Stimulated activated CD8-positive, alpha-beta memory T cell treated with anti-CD3 and anti-CD28 coated beads, Interleukin-4, amount 100 ng/mL, for 24 hours (primary cell): ENCODE data around the gene KRTCAP2.
A peak's percentile ranks its signal among the peaks of the same experiment; 100 is the strongest.
"Not testable (repeated sequence)": the region's sequence is repeated elsewhere in the genome, so short reads cannot be mapped to it uniquely, and the experiment has no call there.

Experiments
- DNase-seq: peaks from one replicate; pipeline ENCODE4 v3.0.0-alpha.2; 2020; ENCODE audit warnings: low read depth

The KRTCAP2 gene

DNA sequence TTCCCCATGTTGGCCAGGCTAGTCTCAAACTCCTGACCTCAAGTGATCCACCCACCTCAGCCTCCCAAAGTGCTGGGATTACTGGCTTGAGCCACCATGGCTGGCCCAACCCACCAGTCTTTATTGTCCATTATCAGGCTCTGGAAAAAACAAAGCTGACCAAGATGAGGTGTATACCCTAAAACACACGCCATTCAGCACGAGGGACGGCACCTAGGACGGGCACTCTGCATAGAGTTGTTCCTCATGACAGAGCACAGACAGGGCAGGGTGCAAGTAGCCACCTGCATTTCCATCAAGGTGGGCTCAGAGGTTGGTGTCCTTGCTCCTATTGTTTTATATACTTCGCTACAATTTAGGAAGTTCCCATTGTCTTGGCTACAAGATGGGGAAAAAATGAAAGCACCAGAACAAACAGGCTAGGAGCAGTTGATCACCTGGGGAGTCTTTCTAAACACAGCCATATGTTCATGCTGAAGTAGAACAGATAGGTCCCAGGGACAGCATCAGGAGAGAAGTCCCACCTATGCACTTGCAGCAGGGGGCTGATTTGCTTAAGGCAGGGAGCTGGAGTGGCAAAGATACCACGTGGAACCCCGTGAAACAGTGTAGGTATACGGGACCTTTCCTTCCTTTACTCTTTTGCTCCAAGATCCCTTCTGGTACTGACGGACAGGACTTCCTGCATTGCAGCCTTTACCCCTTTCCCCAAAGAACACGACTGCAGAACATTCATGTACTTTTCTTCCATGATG lies 4.5 kb downstream of the KRTCAP2 start:
- no peak for DNase-seq

DNA sequence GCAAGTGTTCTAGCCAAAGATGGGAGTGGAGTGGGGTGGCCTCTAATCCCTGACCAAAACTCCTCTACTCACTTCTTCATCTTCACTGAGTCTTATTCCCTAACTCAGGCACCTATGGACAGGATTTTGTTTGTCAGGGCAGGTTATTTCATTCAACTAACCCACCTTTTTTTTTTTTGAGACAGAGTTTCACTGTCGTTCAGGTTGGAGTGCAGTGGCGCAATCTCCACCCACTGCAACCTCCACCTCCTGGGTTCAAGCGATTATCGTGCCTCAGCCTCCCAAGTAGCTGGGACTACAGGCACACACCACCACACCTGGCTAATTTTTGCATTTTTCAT lies 5.0 kb downstream of the KRTCAP2 start:
- not testable (repeated sequence) for DNase-seq

DNA sequence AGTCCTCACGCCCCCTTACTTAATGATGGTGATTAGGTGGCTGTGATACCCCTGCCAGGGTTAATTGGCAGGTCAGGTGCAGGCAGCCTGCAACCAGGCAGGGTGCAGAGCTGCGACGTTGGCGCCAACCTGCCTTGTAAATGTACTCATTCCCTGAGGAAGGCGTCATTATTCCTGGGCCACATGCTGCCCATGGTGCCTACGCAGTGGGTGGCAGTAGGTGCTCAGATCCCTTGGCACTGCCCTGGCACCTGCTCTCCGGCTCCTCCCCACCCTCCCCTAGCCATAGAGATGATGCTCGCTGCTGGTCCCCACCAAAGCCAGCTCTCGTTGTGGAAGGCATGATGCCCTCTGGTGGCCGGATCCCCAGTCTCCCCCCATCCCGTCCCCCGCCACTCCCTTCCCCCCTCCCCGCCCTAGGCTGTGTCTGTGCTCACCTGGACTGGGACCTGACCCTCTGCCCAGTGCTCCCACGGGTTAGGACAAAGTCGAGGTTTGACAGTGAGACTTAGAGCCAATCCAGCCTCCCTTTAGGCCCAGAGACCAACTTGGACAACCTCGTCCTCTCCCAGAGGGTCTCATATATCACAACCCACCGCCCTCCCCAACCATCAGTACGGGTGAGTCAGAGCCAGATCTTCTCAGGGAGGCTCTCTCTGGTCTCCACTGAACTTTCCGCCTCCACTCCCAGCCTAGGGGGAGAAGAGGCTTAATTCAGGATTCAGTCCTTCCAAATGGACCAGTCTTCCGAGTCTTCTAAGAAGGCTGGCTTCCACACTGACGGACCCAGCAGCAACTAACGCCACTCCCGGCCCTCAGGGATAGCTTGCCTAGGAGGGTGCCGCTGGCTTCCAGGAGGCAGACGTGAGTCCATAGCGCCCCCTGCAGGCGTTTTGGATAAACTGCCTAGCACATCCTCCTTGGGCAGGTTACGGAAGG lies 5.7 kb downstream of the KRTCAP2 start:
- DNase-seq, result peak; percentile 75

DNA sequence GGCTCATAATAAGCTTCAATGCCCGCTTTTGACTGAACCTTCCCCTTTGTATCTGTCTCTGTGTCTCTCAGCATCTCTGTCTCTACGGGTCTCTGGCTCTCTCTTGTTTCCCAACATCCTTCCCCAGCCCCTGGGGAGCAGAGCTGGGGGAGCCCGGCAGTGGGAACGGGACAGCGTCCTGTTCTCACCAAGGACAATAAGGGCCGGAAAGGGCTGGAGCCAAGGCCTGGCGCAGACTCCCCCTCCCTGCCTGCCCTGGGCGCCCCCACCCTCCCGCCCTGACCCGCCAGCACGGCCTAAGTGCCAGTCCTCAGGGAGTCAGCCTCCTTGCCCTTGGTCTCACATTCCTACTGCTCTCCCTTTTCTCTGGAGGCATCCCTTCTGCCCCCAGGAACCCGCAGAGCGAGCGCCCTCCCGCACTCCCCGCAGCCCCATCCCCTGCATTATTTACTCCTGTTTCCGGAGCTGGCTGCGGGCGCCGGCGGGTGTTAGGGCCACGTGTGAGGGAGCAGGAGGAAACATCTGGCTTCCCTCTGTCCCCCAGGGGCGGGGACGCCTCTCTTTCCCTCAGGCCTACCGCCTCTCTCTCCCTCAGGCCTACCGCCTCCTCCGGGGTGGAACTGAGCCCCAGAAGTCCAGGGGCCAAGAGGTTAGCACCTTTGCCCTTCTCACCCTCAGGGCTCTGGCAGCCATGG lies 6.5 kb downstream of the KRTCAP2 start:
- DNase-seq, result no peak

DNA sequence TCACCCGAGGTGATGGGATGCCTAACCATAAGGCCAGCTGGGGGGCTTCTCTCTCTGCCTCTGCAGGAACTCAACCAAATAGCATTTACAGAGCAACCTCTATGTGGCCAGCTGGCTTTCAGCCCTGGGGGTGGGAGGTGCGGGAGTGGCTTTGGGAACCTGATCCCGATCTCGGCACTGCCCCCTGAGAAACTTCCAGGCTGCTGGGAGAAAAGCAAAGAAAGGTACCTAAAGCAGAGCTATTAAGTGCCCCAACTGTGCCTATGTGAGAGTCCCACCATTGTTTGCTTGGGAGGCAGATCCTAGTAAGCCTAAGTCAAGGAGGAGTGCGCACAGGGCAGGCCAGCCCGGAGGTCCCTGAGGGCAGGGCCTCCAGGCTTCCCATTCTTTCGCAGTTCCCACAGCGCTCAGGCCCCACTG lies 7.0 kb downstream of the KRTCAP2 start:
- no peak for DNase-seq

DNA sequence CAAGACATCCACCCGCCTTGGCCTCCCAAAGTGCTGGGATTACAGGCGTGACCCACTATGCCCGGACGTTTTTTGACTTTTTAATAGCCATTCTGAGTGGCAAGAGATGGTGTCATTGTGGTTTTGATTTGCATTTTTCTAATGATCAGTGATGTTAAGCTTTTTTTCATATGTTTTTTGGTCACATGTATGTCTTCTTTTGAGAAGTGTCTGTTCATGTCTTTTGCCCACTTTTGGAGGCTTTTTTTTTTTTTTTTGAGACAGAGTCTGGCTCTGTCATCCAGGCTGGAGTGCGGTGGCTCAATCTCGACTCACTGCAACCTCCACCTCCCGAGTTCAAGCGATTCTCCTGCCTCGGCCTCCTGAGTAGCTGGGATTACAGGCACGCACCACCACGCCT lies 8.5 kb downstream of the KRTCAP2 start:
- not testable (repeated sequence) for DNase-seq

DNA sequence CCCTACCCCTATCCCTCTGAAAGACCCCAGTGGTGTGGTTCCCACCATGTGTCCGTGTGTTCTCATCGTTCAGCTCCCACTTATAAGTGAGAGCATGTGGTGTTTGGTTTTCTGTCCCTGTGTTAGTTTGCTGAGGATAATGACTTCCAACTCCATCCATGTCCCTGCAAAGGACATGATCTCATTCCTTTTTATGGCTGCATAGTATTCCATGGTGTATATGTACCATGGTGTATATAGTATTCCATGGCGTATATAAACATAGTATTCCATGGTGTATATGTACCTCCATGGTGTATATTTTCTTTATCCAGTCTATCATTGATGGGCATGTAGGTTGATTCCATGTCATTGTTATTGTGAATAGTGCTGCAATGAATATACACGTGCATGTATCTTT lies 9.3 kb downstream of the KRTCAP2 start:
- not testable (repeated sequence) for DNase-seq

DNA sequence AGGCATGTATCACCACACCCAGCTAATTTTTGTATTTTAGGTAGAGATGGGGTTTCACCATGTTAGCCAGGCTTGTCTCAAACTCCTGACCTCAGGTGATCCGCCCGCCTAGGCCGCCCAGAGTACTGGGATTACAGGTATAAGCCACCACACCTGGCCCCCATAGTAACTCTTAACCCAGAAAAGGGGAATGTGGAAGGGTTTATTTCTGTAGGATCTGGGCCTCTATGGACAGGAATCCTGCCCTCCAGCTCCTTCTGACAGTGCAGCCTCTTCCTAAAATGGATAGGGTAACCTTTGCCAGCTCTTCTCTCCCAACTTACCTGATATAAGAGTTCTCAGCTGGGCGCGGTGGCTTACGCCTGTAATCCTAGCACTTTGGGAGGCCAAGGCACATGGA lies 10.5 kb downstream of the KRTCAP2 start:
- not testable (repeated sequence) for DNase-seq

DNA sequence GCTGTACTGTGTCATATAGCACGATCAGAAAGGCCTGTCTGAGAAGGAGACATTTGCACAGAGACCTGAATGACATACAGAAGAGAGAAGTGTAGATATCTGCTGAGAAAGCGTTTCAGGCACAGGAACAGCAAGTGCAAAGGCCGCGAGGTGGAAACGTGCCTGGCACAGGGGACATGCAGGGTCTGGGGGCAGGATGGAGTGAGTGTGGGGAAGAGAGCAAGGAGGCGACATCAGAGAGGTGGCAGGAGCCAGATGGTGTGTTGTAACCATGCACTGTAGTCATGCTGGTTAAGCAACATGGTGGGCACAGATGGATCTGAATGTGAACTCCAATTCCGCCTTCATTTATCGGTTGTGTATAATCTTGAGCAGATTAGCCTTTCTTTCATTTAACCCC lies 13.0 kb downstream of the KRTCAP2 start:
- no peak for DNase-seq

DNA sequence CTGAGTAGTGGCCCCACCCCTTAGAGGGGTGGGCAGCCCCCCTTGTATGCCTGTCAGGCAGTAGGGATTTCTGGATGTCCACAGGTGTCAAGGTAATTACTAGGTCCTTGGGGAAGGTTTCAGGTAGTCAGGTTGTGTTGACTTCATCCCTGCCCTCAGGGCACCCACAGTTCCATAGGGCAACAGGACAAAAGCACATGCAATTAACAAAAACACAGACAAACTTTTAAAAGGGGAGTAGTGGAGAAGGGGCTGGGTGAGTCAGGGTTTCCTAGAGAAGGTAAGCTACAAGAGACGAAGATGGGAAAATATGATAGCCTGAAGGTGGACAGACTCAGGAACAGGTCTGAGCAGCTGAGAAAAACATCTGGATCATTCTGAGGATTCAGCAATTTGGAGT lies 14.1 kb downstream of the KRTCAP2 start:
- DNase-seq, result no peak

DNA sequence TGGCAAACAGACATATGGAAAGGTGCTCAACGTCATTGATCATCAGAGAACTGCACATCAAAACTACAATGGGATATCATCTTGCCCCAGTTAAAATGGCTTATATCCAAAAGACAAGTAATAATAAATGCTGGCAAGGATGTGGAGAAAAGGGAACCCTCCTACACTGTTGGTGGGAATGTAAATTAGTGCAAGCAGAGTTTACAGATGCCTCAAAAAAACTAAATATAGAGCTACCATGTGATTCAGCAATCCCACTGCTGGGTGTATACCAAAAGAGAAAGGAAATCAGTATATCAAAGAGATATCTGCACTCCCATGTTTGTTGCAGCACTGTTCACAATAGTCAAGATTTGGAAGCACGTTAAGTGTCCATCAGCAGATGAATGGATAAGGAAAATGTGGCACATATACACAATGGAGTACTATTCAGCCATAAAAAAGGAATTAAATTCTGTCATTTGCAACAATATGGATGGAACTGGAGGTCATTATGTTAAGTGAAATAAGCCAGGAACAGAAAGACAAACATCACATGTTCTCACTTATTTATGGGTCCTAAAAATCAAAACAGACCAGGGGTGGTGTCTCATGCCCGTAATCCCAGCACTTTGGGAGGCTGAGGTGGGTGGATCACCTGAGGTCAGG lies 17.0 kb downstream of the KRTCAP2 start:
- not testable (repeated sequence) for DNase-seq

DNA sequence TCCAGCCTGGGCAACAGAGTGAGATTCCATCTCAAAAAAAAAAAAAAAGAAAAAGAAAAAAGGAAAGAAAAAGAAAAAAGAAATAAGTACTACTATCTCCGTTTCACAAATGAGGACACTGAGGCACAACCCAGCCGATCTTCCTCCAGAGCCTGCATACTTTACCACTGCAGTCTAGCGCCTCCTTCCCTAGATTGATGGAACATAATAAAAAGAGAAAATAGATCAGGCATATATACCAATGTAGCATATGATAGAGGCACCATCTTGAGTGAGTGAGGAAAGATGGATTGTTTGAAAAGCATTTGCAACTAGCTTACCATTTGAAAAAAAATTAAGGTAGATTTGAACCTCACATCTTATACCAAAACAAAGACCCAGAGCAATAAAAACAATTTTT lies 27.6 kb downstream of the KRTCAP2 start:
- DNase-seq, result no peak

DNA sequence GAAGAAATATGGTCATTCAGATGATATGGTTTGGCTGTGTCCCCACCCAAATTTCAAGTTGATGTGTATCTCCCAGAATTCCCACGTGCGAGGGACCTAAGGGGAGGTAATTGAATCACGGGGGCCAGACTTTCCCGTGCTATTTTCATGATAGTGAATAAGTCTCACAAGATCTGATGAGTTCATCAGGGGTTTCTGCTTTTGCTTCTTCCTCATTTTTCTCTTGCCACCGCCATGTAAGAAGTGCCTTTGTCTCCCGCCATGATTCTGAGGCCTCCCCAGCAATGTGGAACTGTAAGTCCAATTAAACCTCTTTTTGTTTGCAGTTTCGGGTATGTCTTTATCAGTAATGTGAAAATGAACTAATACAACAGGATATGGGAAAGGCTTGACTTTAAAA lies 31.4 kb downstream of the KRTCAP2 start:
- DNase-seq, result no peak

DNA sequence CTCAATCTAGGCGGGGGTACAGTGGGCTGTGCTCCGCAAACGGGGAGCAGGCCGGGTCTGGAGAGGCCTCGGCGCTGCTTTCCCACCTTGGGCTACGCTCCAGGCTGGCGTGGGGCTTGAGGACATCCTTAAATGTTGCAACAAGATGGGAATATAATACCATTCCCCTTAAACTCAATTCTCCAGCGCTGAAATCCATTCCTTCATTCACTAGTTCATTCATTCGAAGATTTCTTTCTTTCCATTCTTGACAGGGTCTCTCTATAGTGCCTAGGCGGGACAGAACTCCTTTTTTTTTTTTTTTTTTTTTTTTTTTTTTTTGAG lies 32.5 kb downstream of the KRTCAP2 start:
- DNase-seq, result no peak

DNA sequence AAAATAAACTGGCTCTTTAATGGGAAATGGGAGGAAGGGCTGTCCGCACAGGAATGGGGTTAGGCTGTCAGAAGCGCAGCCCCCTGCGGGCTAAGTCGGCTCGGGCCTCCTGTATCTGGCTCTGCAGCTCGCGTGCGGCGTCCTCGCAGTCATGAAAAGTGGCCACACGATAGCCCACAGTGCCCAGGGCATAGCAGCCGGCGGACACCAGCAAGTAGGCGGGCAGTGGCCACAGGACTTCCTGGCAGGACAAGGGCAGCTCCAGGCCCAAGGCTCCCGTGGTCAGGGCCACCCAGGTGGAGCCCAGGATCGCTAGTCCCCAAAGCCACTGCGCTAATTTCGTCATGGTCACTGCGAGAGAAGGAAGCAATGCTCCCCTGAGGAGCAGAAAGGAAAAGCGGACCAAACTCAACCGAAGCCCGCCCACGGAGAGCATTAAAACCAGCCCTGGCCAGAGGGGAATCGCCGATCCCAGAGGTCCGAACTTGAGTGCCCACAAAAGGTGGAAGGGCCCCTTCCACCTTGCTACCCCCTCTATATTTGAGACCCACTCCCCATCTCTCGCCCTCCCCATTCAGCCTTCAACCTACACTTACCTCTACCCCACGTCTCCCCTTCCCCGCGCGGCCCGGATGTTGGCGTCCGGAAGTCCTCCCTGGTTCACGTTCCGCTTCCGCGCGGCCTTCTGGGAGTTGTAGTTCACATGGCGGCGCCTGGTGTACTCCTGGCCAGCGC lies 33.0 kb downstream of the KRTCAP2 start, which contains the start of gene DPM3:
Gene DPM3, minus strand, starts transcription at position 637 of the 735 bp plus-strand sequence. Its CDS starts 291 bp downstream, at position 346.
- peak; percentile 82 for DNase-seq

DNA sequence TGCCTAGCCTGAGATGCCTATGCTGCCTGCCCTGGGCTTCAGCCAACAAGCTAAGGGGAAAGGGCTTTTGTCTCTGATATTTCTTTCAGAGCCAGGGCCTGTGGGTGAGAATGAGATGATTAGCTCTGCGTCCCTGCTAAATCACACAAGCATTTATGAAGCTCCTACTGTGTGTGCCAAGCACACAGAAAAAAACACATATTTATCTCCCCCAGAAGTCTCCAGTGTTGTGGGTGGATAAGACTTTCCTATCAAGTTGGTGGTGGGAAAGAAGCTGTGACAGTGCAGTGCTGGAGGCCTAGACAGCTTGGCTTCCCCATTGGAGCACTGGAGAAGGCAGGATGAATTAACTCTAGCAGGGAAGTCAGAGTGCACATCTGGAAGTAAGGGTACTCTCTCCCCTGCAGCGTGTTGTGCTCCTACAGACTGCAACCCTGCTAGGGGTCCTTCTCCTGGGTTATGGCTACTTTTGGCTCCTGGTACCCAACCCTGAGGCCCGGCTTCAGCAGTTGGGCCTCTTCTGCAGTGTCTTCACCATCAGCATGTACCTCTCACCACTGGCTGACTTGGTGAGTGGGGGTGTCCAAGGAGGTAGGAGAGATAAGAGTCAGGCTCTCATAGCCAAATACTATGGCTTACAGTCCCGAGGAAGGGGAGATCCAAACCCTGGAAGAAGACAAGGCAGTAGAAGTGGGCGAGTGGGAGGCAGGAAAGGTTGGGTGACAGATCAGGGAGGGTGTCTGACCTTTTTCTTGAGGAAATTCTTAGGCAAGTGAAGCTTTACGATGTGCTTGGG lies 35.8 kb downstream of the KRTCAP2 start:
- no peak for DNase-seq

DNA sequence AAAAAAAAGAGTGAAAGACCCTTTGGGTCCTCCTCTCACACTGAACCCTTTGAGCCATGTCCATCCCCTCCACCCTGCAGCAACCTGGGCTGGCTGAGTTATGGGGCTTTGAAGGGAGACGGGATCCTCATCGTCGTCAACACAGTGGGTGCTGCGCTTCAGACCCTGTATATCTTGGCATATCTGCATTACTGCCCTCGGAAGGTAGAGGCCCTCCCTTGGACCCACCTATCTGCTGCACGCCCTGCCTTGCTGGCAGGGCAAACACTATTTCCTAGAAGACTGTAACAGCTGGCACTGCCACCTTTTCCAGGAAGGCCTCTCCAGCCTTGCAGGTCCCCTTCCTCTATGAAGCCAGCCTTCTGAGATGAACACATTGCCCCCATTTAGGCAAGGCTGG lies 36.4 kb downstream of the KRTCAP2 start:
- DNase-seq, result no peak

DNA sequence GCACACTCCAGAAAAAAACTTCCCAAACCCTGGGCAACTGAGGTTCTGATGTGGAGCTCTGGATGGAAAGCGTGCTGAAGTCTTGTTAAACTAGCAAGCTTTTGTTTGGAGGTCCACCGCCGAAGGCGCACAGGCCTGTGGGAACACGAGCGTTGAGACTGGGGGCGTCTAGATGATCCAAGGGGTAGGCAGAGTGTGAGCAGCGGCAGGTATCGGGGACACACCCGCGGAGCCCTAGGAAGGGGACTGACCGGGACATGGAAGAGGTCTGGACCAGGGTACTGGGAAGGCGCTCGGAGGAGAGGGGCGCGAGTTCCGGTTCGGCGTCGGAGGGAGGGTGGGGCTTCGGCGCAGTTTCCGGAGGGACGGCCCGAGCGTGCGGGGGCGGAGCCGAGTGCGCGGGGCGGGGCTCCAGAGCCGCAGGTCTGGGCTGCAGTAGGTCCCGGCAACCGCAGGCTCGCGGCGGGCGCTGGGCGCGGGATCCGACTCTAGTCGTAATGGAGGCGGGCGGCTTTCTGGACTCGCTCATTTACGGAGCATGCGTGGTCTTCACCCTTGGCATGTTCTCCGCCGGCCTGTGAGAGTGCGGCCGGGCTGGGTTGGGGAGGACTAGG lies 37.6 kb downstream of the KRTCAP2 start, which contains the start of gene SLC50A1:
Gene SLC50A1, plus strand, starts transcription at position 438 of the 614 bp plus-strand sequence. Its CDS starts 60 bp downstream, at position 498.
- DNase-seq, result peak; percentile 89

DNA sequence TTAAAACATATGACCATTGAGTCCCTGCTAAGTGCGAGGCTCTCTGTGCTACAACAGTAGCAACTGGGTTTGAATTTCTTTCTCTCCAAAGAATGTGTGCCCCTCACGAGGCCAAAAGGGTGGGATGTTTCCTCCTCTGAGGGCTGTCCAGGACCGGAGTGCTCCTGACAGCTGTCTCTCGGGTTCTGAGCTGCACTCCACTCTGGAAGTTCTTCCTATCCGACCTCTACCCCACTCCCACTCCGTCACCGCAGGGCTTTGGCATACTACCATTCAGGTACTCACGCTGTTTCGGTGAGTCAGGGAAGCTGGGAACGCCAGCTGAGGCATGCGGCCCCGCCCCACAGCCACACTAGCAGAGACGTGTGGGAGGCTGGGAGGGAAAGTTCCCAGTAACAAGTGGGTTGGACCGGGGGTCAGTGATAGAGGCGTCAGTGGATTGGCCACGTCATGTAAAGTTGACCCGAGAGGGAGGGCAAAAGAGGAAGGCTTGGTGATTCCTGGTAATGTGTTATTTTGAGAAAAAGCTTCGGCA lies 38.2 kb downstream of the KRTCAP2 start:
- DNase-seq, result peak; percentile 59

DNA sequence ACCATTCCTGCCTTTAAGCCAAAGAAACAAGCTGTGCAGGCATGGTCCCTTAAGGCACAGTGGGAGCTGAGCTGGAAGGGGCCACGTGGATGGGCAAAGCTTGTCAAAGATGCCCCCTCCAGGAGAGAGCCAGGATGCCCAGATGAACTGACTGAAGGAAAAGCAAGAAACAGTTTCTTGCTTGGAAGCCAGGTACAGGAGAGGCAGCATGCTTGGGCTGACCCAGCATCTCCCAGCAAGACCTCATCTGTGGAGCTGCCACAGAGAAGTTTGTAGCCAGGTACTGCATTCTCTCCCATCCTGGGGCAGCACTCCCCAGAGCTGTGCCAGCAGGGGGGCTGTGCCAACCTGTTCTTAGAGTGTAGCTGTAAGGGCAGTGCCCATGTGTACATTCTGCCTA lies 38.8 kb downstream of the KRTCAP2 start:
- DNase-seq, result no peak
